Neural progenitor cell (in vitro differentiated cells): Measurements from ENCODE around the gene HOXA10.

Experiments used
- CTCF ChIP-seq: fragments of 200-600 bp; sonication (generic); IDR thresholded peaks from 2 replicates; pipeline ENCODE4 v1.5.1; 2017; ENCODE audit warnings: antibody characterized with exemption, mild to moderate bottlenecking
- EZH2 ChIP-seq: fragments of 200-600 bp; sonication (generic); IDR thresholded peaks from 2 replicates; pipeline ENCODE4 v1.6.1; 2017; ENCODE audit warnings: antibody characterized with exemption, mild to moderate bottlenecking, moderate library complexity

GRCh38 chr7:27138472-27138871 lies 35.6 kb downstream of the HOXA10 start:
- TF ChIP-seq CTCF (no peak), EZH2 (no peak)
